Erythroblast (primary cell): Measurements from ENCODE around the gene ST3GAL4.

Experiments
- DNase-seq, 2 experiments: peaks; one replicate each; lab custom pipeline; 2025; lab: John Stamatoyannopoulos, UW
- GATA1 ChIP-seq: IDR thresholded peaks from 2 replicates; pipeline ENCODE4 v1.6.1; 2011; ENCODE audit warnings: low read depth, mild to moderate bottlenecking, control low read depth, low read length, moderate library complexity
- POLR2A ChIP-seq: IDR thresholded peaks from 2 replicates; pipeline ENCODE4 v1.6.1; 2011; ENCODE audit warnings: mild to moderate bottlenecking, low read length

ST3GAL4 gene

GRCh38 chr11:126438272-126438671 is 82.8 kb downstream of the ST3GAL4 start:
- DNase-seq, result no peak

GRCh38 chr11:126438691-126439090 is 83.2 kb downstream of the ST3GAL4 start:
- TF ChIP-seq POLR2A (no peak), GATA1 (no peak)
- DNase-seq, result no peak

More at GRCh38 chr11:126438272-126438671, 82.8 kb downstream of the ST3GAL4 start:
- no peak for TF ChIP-seq GATA1
- TF ChIP-seq POLR2A, result no peak

- no peak for DNase-seq
- TF ChIP-seq POLR2A (no peak), GATA1 (no peak)
These were observed 84.8 kb downstream of the ST3GAL4 start for GRCh38 chr11:126440276-126440675.

GRCh38 chr11:126440792-126441514 is 85.5 kb downstream of the ST3GAL4 start:
- DNase-seq, result peak; percentile 68 to 83
- no peak for TF ChIP-seq GATA1
- TF ChIP-seq POLR2A, result no peak

- TF ChIP-seq GATA1, result no peak
- TF ChIP-seq POLR2A, result no peak
- no peak for DNase-seq
These were observed 87.6 kb downstream of the ST3GAL4 start for GRCh38 chr11:126443120-126443519.

- DNase-seq, result no peak
- TF ChIP-seq GATA1 (no peak), POLR2A (no peak)
These were observed 88.6 kb downstream of the ST3GAL4 start for GRCh38 chr11:126444072-126444471.

- no peak for TF ChIP-seq POLR2A
- DNase-seq, result no peak
These were observed 91.1 kb downstream of the ST3GAL4 start for GRCh38 chr11:126446581-126446980.

- DNase-seq, result no peak
These were observed 94.7 kb downstream of the ST3GAL4 start for GRCh38 chr11:126450198-126450597.

GRCh38 chr11:126450806-126451205 is 95.3 kb downstream of the ST3GAL4 start:
- no peak for TF ChIP-seq POLR2A
- TF ChIP-seq GATA1, result no peak
- DNase-seq, result peak in 1 of 2 experiments; percentile 30

More at GRCh38 chr11:126450198-126450597, 94.7 kb downstream of the ST3GAL4 start:
- TF ChIP-seq POLR2A (no peak), GATA1 (no peak)

- TF ChIP-seq POLR2A (no peak), GATA1 (no peak)
- peak in 1 of 2 experiments; percentile 6 for DNase-seq
These were observed 95.8 kb downstream of the ST3GAL4 start for GRCh38 chr11:126451211-126451802.

- no peak for DNase-seq
- TF ChIP-seq GATA1 (no peak), POLR2A (no peak)
These were observed 97.0 kb downstream of the ST3GAL4 start for GRCh38 chr11:126452241-126453101.

- TF ChIP-seq GATA1 (no peak), POLR2A (no peak)
- DNase-seq, result no peak
These were observed 100.6 kb downstream of the ST3GAL4 start for GRCh38 chr11:126456089-126456488.

- DNase-seq, result no peak
- no peak for TF ChIP-seq POLR2A
- no peak for TF ChIP-seq GATA1
These were observed 101.5 kb downstream of the ST3GAL4 start for GRCh38 chr11:126456783-126457542.
